Type B pancreatic cell (in vitro differentiated cells): ENCODE data around the gene AGPAT3. TPM values are rescaled to one million over a fixed set of nuclear protein-coding genes. Genes with fewer than 3 reads are reported as not detected.

Source experiments
- DNase-seq: peaks from one replicate; pipeline ENCODE4 v3.0.0; 2021; ENCODE audit warnings: mixed read lengths; ENCODE audit not compliant: unreplicated experiment; ENCODE audit errors: extremely low spot score
- H3K27ac Mint-ChIP-seq: 2 replicates; pipeline ENCODE4 v1.8.0; 2021; ENCODE audit warnings: mild to moderate bottlenecking, mixed read lengths
- H3K27me3 Mint-ChIP-seq: 2 replicates; pipeline ENCODE4 v1.8.0; 2021; ENCODE audit warnings: mixed read lengths
- H3K36me3 Mint-ChIP-seq: 2 replicates; pipeline ENCODE4 v1.8.0; 2021; ENCODE audit warnings: mixed read lengths
- H3K4me1 Mint-ChIP-seq: one replicate; pipeline ENCODE4 v1.8.0; 2021; ENCODE audit warnings: mixed read lengths; ENCODE audit not compliant: unreplicated experiment
- H3K4me3 Mint-ChIP-seq: 2 replicates; pipeline ENCODE4 v1.8.0; 2021; ENCODE audit warnings: mild to moderate bottlenecking, mixed read lengths
- H3K9me3 Mint-ChIP-seq: 2 replicates; pipeline ENCODE4 v1.8.0; 2021; ENCODE audit warnings: mixed read lengths
- CTCF ChIP-seq: fragments of 200-600 bp; sonication (generic); conservative IDR thresholded peaks from 2 replicates; pipeline ENCODE4 v1.5.0; 2021; ENCODE audit warnings: antibody characterized with exemption, mild to moderate bottlenecking
- total RNA-seq: library from RNA; stranded (reverse); gene quantifications from 2 replicates; pipeline ENCODE4 v1.2.1, GENCODE V29; 2021; ENCODE audit warnings: low replicate concordance

Gene AGPAT3
- total RNA-seq, 1 donor from 2014 or later: 59.2 TPM

GRCh38 chr21:44006656-44007055, 141.6 kb downstream of the AGPAT3 start:
- no peak for TF ChIP-seq CTCF
- Mint-ChIP-seq H3K36me3 (no peaks in the 10 kb centered on the region), H3K4me1 (peaks cover 13% of the 10 kb centered on the region), H3K9me3 (no peaks in the 10 kb centered on the region), H3K4me3 (no peak overlapping the region), H3K27ac (peak overlapping the region; percentile 6), H3K27me3 (no peaks in the 10 kb centered on the region)
- DNase-seq: no peak

GRCh38 chr21:44010429-44010828, 145.4 kb downstream of the AGPAT3 start:
- Mint-ChIP-seq H3K27ac (peak overlapping the region; percentile 78), H3K4me3 (peak overlapping the region; percentile 70), H3K4me1 (peaks cover 34% of the 10 kb centered on the region), H3K27me3 (no peaks in the 10 kb centered on the region), H3K9me3 (no peaks in the 10 kb centered on the region), H3K36me3 (no peaks in the 10 kb centered on the region)
- no peak for TF ChIP-seq CTCF
- DNase-seq: no peak

DNA sequence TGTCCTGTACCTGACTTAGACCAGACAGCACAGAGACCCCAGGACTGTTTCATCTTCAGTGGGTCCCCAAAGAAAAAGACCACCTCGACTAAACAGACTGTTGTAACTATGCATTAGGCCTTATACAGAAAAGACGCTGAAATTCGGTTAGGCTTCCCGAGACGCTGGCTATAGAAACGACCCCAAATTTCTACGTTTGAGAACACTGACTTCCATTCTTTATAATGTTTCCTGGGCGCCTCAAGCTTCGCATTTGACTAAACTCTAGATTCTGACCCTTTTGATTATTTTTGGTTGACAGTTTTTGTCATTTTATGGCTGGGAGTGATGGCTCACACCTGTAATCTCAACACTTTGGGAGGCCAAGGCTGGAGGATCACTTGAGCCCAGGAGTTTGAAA, 146.1 kb downstream of the AGPAT3 start:
- Mint-ChIP-seq H3K4me1 (peaks cover 39% of the 10 kb centered on the region), H3K27ac (peak overlapping the region; percentile 90), H3K27me3 (no peaks in the 10 kb centered on the region), H3K36me3 (no peaks in the 10 kb centered on the region), H3K4me3 (peak overlapping the region; percentile 92), H3K9me3 (no peaks in the 10 kb centered on the region)
- TF ChIP-seq CTCF: no peak
- DNase-seq: no peak

DNA sequence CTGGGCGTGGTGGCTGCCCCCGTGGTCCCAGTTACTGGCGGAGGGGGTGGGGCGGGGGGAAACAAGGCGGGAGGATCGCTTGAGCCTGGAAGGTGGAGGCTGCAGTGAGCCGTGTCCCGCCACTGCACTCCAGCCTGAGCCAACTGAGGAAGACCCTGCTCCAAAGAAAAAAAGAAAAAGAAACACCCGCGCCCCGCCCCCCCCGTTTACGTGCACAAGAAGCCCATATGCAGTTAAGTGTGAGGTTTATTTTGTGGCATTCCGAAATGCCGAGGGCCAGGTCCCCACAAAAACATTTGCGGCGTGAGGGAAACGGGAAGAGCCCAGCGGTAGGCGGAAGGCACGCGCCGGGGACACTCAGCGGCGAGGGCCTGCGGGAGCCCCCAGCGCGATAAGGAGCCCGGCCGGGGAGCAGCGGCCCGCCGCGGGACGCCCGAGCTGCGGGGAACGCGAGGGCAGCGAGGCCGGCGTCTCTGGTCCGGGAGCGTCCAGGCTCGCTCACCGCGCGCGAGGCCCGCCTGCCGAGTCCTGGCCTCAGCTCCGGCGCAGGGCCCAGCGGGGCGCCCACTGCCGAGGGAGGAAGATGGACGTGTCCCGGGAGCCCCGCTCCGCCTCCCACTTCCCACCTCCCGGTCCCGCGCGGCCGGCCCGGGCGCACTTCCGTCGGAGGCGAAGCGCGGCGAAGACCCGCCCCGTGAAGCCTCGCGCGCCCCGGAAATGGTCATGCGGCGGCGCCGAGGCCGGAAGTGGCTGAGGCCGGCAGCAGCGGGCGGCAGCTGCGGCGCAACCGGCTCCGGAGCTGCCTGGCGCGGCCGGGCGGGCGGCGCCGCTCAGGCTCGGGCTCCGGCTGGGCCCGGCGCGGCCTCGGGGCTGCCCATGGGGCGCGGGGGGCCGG, 146.8 kb downstream of the AGPAT3 start, which contains the start of gene TRAPPC10:
TSS of gene TRAPPC10 (plus strand) at position 731 of the 895 bp plus-strand sequence. CDS start 185 bp downstream, outside the sequence.
- peaks cover 43% of the 10 kb centered on the region for H3K4me1 Mint-ChIP-seq
- H3K36me3 Mint-ChIP-seq: no peaks in the 10 kb centered on the region
- DNase-seq: peak; percentile 84
- peak within 1 kb of the TSS; percentile 96 for H3K27ac Mint-ChIP-seq
- H3K27me3 Mint-ChIP-seq: no peaks in the 10 kb centered on the region
- H3K4me3 Mint-ChIP-seq: peak within 1 kb of the TSS; percentile 94
- H3K9me3 Mint-ChIP-seq: no peaks in the 10 kb centered on the region
- no peak for TF ChIP-seq CTCF

- peak; percentile 48 for TF ChIP-seq CTCF
- Mint-ChIP-seq H3K27me3 (no peaks in the 10 kb centered on the region), H3K9me3 (no peaks in the 10 kb centered on the region), H3K36me3 (no peaks in the 10 kb centered on the region), H3K27ac (peak overlapping the region; percentile 96), H3K4me3 (peak overlapping the region; percentile 94), H3K4me1 (peaks cover 49% of the 10 kb centered on the region)
- peak; percentile 76 for DNase-seq
Observed at GRCh38 chr21:44012474-44013379, 147.7 kb downstream of the AGPAT3 start.
